Mucosa of rectum (tissue), 2 donors: ENCODE measurements around the gene PHOSPHO1.

Source experiments
- H3K27ac ChIP-seq, 2 donors: one replicate each; pipeline ENCODE4 v1.7.0; 2013; ENCODE audit warnings: inconsistent platforms in 2 of 2, low read depth in 2 of 2, low read length in 2 of 2
- H3K27me3 ChIP-seq, 2 donors: one replicate each; pipeline ENCODE4 v1.7.0; 2013; ENCODE audit warnings: low read length in 2 of 2; ENCODE audit not compliant: control insufficient read depth in 2 of 2, insufficient read depth in 2 of 2
- H3K36me3 ChIP-seq, 2 donors: one replicate each; pipeline ENCODE4 v1.7.0; 2013; ENCODE audit warnings: low read length in 2 of 2; ENCODE audit not compliant: control insufficient read depth in 2 of 2, insufficient read depth in 2 of 2
- H3K4me1 ChIP-seq, 2 donors: one replicate each; pipeline ENCODE4 v1.7.0; 2013; ENCODE audit warnings: low read length in 2 of 2, mild to moderate bottlenecking in 1 of 2; ENCODE audit not compliant: control insufficient read depth in 2 of 2, insufficient read depth in 2 of 2
- H3K4me3 ChIP-seq, 2 donors: one replicate each; pipeline ENCODE4 v1.7.0; 2013; ENCODE audit warnings: low read length in 2 of 2
- H3K9ac ChIP-seq, 2 donors: one replicate each; pipeline ENCODE4 v1.7.0; 2013; ENCODE audit warnings: low read length in 2 of 2, low read depth in 1 of 2, mild to moderate bottlenecking in 1 of 2
- H3K9me3 ChIP-seq, 2 donors: one replicate each; pipeline ENCODE4 v1.7.0; 2013; ENCODE audit warnings: low read length in 2 of 2; ENCODE audit not compliant: control insufficient read depth in 2 of 2
- donor health status: healthy.
- donor health status: Normal muscosa, but diverticular disease.

Gene PHOSPHO1

DNA sequence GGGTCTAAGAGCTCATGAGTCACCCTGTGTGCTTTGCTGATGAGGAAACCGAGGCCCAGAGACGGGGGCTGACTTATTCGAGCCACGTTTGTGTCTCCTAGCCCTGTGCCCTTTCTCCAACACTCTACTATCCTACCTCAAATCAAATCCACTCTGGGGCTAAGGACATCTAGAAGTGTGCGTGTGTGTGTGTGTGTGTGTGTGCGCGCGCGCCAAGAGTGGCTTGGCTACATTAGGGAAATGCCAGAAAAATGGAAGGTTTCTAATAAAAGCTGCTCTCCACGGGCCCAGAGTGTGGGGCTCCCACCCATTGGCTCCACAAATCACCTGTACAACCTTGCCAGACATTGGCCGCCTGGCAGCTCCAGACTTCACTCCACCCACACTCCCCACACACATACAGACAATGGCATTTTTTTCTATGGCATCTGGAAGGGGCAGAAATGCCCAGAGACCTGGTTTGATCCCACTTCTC is 30.3 kb upstream of the PHOSPHO1 start:
- no peaks in the 10 kb centered on the region for H3K36me3 ChIP-seq
- no peaks in the 10 kb centered on the region for H3K9me3 ChIP-seq
- peaks cover 5 to 7% of the 10 kb centered on the region in 2 donors for H3K4me1 ChIP-seq
- H3K9ac ChIP-seq, result peak overlapping the region; percentile 49 to 52
- H3K4me3 ChIP-seq, result peak overlapping the region; percentile 54 to 74
- H3K27ac ChIP-seq, result no peak overlapping the region
- peaks cover 0 to 2% of the 10 kb centered on the region in 2 donors for H3K27me3 ChIP-seq

DNA sequence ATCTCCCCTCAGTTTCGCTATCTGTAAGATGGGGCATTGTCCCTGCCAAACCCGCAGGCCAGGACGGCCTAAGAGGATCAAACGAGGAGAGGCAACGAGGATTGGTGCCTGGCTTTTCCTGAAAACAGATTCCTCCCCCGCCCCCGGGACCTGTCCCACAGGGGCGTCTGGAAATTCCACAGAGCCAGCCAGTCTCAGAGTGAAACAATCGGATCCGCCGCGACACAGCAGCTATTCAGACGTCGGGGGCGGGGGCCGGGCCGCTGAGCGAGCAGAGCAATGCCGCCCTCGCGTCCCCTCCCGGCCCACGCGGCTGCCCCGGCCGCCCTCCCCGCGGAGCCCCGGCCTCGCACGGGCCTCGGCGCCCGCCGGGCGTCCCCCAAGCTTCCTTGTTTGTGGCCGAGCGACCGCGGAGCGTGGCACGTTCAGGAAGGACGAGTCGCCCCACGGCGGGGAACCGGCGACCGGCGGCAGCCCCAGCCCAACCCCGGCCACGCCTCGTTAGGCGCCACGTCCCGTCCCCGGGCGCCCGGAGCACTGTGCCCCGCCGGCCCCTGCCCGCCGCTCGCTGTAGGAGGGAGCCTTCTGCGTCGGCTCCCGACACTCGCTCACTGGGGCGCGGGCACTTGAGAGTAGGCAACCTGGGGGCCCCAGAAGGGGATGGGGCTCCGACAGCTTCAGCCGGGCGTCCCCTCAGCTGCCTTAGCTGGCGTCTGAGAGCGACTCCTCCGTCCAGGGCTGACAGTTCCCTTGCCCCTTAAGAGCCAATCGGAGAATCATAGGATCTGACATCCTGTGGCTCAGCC is 29.6 kb upstream of the PHOSPHO1 start:
- H3K9ac ChIP-seq, result peak overlapping the region; percentile 49 to 52
- peaks cover 0 to 2% of the 10 kb centered on the region in 2 donors for H3K27me3 ChIP-seq
- H3K27ac ChIP-seq, result peak overlapping the region in 1 of 2 donors; percentile 2
- H3K4me3 ChIP-seq, result peak overlapping the region; percentile 54 to 74
- H3K9me3 ChIP-seq, result no peaks in the 10 kb centered on the region
- no peaks in the 10 kb centered on the region for H3K36me3 ChIP-seq
- peaks cover 5 to 7% of the 10 kb centered on the region in 2 donors for H3K4me1 ChIP-seq

DNA sequence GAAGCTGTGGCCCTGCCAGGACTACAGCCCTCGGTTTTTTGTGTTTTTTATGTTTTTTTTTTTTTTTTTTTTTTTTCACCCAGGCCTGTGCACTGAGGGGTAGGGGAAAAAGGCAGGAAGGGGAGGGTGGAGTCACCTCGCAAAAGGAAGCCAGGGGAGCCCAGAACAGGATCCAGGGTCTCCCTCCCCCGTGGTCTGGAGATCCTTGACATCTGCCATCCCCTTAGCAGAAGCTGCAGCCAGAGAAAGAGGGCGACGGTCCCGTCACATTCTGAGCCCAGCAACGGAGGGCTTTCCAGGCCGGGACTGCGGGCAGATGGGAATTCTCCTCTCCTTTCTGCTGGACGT is 29.1 kb upstream of the PHOSPHO1 start:
- no peaks in the 10 kb centered on the region for H3K36me3 ChIP-seq
- H3K4me3 ChIP-seq, result peak overlapping the region; percentile 54 to 74
- peak overlapping the region; percentile 38 to 52 for H3K9ac ChIP-seq
- peaks cover 5 to 7% of the 10 kb centered on the region in 2 donors for H3K4me1 ChIP-seq
- peaks cover 0 to 2% of the 10 kb centered on the region in 2 donors for H3K27me3 ChIP-seq
- H3K27ac ChIP-seq, result peak overlapping the region in 1 of 2 donors; percentile 2
- H3K9me3 ChIP-seq, result no peaks in the 10 kb centered on the region

- H3K27ac ChIP-seq, result no peak overlapping the region
- no peak overlapping the region for H3K9ac ChIP-seq
- no peak overlapping the region for H3K4me3 ChIP-seq
- H3K27me3 ChIP-seq, result peaks cover 0 to 2% of the 10 kb centered on the region in 2 donors
- no peaks in the 10 kb centered on the region for H3K9me3 ChIP-seq
- peaks cover 5 to 7% of the 10 kb centered on the region in 2 donors for H3K4me1 ChIP-seq
- H3K36me3 ChIP-seq, result no peaks in the 10 kb centered on the region
Measured at GRCh38 chr17:49258394-49258793, 27.8 kb upstream of the PHOSPHO1 start.

GRCh38 chr17:49255125-49255524 is 24.5 kb upstream of the PHOSPHO1 start:
- Histone ChIP-seq H3K27ac (no peak overlapping the region), H3K9ac (no peak overlapping the region), H3K9me3 (no peaks in the 10 kb centered on the region), H3K4me1 (peaks cover 0 to 4% of the 10 kb centered on the region in 2 donors), H3K4me3 (no peak overlapping the region), H3K36me3 (no peaks in the 10 kb centered on the region), H3K27me3 (peaks cover 0 to under 1% of the 10 kb centered on the region in 2 donors)

DNA sequence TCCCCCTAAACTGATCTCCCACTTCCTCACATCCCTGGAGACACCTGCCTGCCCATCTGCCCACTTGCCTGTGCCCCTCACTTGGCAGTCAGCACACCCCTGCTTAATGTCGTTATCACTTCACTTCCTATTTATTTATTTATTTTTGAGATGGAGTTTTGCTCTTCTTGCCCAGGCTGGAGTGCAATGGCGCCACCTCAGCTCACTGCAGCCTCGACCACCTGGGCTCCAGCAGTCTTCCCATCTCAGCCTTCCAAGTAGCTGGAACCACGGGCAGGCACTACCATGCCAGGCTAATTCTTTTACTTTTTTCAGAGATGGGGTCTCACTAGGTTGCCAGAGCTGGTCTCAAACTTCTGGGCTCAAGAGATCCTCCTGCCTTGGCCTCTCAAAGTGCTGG is 23.5 kb upstream of the PHOSPHO1 start:
- H3K27me3 ChIP-seq, result peaks cover 3 to 4% of the 10 kb centered on the region in 2 donors
- no peak overlapping the region for H3K9ac ChIP-seq
- H3K36me3 ChIP-seq, result no peaks in the 10 kb centered on the region
- H3K27ac ChIP-seq, result no peak overlapping the region
- H3K9me3 ChIP-seq, result no peaks in the 10 kb centered on the region
- no peaks in the 10 kb centered on the region for H3K4me1 ChIP-seq
- H3K4me3 ChIP-seq, result no peak overlapping the region

GRCh38 chr17:49252148-49252695 is 21.6 kb upstream of the PHOSPHO1 start:
- no peaks in the 10 kb centered on the region for H3K9me3 ChIP-seq
- H3K27me3 ChIP-seq, result peaks cover 3 to 4% of the 10 kb centered on the region in 2 donors
- H3K4me3 ChIP-seq, result no peak overlapping the region
- no peaks in the 10 kb centered on the region for H3K36me3 ChIP-seq
- H3K4me1 ChIP-seq, result no peaks in the 10 kb centered on the region
- H3K27ac ChIP-seq, result no peak overlapping the region
- H3K9ac ChIP-seq, result no peak overlapping the region

DNA sequence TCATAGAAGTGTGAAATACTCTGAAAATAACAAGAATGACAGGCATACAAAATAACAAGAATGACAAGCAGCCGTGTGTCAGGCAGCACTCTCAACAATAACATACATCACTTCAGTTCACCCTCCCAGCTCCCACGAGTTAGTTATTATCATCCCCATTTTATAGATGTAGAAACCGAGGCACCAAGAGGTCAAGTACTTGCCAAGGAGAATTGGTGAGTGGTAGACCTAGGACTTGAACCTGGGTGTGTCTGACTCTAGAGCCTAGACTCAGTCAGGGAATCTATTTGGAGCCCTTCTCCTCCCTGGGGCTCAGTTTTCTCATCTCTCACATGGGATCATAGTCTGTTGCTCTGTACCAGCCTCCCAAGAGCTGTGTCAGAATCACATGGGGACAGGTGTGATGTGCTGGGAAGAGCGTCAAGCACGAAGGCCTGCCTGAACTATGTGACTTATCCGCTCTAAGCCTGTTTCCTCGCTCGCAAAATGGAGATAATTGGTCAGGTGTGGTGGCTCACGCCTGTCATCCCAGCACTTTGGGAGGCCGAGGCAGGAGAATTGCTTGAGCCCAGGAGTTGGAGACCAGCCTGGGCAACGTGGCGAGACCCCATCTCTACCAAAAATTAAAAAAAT is 19.4 kb upstream of the PHOSPHO1 start:
- H3K27me3 ChIP-seq, result peaks cover 3 to 4% of the 10 kb centered on the region in 2 donors
- no peaks in the 10 kb centered on the region for H3K36me3 ChIP-seq
- H3K27ac ChIP-seq, result no peak overlapping the region
- H3K9me3 ChIP-seq, result no peaks in the 10 kb centered on the region
- H3K4me1 ChIP-seq, result no peaks in the 10 kb centered on the region
- no peak overlapping the region for H3K4me3 ChIP-seq
- no peak overlapping the region for H3K9ac ChIP-seq

GRCh38 chr17:49249292-49249794 is 18.8 kb upstream of the PHOSPHO1 start:
- Histone ChIP-seq H3K4me3 (no peak overlapping the region), H3K27me3 (peaks cover 3 to 4% of the 10 kb centered on the region in 2 donors), H3K9ac (no peak overlapping the region), H3K27ac (no peak overlapping the region), H3K4me1 (no peaks in the 10 kb centered on the region), H3K36me3 (no peaks in the 10 kb centered on the region), H3K9me3 (no peaks in the 10 kb centered on the region)

GRCh38 chr17:49247944-49248343 is 17.4 kb upstream of the PHOSPHO1 start:
- H3K27ac ChIP-seq, result no peak overlapping the region
- H3K9me3 ChIP-seq, result no peaks in the 10 kb centered on the region

More at GRCh38 chr17:49247944-49248343, 17.4 kb upstream of the PHOSPHO1 start:
- Histone ChIP-seq H3K27me3 (peaks cover 3 to 4% of the 10 kb centered on the region in 2 donors), H3K9ac (no peak overlapping the region), H3K4me3 (no peak overlapping the region), H3K4me1 (no peaks in the 10 kb centered on the region), H3K36me3 (no peaks in the 10 kb centered on the region)
